CD4-positive, alpha-beta T cell treated with Interferon alpha-2 for 1 hour (primary cell): ENCODE measurements around the gene ARMC3.

Experiments
- DNase-seq, 2 donors: peaks; one replicate each; pipeline ENCODE4 v3.0.0-alpha.2; 2020 to 2022

The ARMC3 gene

GRCh38 chr10:22992621-22993020 lies 64.8 kb downstream of the ARMC3 start:
- no peak for DNase-seq

DNA sequence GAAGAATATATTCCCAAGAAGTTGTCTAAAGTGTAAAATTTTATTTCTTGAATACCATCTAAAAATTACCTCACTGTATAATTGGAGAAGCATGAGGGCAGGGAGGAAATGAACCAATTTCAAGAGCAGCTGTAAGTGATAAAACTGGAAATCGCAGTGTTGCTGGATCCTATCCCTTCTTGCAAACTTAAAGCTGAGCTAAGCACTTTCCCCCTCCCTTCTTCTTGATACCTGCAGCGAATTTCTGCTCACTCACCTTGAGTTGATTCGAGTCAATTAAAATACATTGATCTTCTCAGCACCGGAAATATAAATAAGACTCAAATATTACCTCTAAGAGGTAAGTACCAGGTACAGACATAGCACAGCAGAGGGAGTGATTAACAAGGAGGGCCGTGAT lies 65.5 kb downstream of the ARMC3 start:
- DNase-seq: no peak

GRCh38 chr10:22997096-22997495 lies 69.2 kb downstream of the ARMC3 start:
- DNase-seq: peak in 1 of 2 donors; percentile 18

DNA sequence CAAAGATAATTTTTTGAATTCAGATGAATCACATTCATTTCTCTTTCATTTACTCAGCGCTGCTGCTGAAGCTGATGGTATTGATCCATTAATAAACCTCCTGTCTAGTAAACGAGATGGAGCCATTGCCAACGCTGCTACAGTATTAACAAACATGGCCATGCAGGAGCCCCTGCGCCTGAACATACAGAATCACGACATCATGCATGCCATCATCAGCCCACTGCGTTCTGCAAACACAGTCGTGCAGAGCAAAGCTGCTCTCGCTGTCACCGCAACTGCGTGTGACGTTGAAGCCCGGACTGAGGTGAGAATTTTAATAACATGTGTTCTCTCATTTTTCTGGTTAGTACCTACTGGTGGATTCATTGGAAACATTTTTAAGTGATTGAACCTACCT lies 70.2 kb downstream of the ARMC3 start:
- DNase-seq: no peak

GRCh38 chr10:22999942-23000341 lies 72.1 kb downstream of the ARMC3 start:
- DNase-seq: no peak

GRCh38 chr10:23001901-23002516 lies 74.2 kb downstream of the ARMC3 start:
- DNase-seq: no peak

GRCh38 chr10:23005150-23005549 lies 77.3 kb downstream of the ARMC3 start:
- DNase-seq: no peak

DNA sequence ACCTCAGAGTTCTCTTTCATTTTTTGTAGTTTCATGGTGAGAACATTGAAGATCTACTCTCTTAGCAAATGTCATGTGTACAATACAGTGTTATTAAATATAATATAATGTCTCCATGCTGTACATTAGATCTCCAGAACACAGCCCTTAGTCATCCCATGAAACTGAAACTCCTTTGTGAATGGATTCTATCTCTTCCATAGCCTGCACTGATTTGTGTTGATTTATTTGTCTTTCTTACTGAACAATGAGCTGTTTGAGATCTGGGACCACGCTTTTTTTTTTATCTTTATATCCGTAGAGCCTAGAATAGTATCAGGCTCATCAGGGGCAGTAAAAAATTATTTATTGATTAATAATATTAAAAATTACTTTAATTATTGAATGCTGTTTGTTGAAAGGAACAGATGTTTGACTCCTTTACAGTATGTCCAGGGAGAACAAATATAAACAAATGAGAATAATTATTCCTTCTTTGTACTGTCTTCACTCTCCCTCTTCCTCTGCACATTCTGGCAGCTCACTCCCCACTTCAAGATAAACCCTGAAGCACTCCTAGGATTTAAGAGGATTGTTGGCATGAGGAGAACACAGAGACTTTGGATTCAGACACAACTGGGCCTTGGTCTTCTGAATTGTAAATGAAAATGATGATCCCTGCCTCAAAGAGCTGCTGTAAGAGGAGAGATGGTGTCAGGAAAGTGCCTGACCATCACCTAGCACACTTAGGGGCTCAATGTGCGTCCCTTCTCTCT lies 85.9 kb downstream of the ARMC3 start:
- no peak for DNase-seq

GRCh38 chr10:23015021-23015707 lies 87.3 kb downstream of the ARMC3 start:
- DNase-seq: no peak

- DNase-seq: no peak
These were observed 88.8 kb downstream of the ARMC3 start for GRCh38 chr10:23016636-23017035.

DNA sequence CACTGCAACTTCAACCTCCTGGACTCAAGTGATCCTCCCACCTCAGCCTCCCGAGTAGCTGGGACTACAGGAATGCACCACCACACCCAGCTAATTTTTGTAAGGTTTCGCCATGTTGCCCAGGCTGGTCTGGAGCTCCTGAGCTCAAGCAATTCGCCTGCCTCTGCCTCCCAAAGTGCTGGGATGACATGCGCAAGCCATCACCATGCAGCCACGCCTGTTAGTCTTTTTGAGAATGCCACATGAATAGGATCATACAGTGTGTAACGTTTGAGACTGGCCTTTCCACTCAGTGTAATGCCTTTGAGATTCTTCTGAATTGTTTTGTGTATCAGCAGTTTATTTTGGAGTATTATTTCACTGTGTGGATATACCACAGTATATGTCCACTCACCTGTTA lies 91.8 kb downstream of the ARMC3 start:
- no peak for DNase-seq

DNA sequence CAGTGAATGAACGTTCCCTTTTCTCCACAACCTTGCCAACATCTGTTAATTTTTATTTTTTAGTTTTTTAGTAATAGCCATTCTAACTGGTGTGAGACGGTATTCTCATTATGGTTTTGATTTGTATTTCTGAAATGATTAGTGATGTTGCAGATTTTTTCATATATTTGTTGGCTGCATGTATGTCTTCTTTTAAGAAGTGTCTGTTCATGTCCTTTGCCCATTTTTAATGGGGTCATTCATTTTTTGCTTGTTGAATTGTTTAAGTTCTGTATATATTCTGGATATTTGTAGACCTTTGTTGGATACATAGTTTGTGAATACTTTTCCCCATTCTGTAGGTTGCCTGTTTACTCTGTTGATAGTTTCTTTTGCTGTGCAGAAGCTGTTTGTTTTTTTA lies 93.6 kb downstream of the ARMC3 start:
- no peak for DNase-seq

GRCh38 chr10:23024002-23024401 lies 96.1 kb downstream of the ARMC3 start:
- no peak for DNase-seq

GRCh38 chr10:23031318-23031717 lies 103.5 kb downstream of the ARMC3 start:
- DNase-seq: no peak

DNA sequence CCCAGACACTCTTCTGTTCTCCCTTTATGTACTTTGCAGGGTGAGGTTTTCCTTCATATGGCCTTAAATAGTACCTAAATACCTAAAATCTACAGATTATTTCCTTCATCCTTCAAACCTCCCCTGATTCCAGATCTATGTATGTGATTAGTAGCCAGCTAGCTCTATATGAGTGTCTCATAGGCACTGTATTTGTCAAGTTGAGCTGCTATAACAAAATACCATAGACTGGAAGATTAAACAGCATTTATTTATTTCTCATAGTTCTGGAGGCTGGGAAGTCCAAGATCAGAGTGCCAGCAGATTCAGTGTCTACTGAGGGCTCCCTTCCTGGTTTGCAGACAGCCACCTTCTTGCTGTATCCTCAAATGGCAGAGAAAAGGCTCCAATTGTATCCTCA lies 106.9 kb downstream of the ARMC3 start:
- no peak for DNase-seq

DNA sequence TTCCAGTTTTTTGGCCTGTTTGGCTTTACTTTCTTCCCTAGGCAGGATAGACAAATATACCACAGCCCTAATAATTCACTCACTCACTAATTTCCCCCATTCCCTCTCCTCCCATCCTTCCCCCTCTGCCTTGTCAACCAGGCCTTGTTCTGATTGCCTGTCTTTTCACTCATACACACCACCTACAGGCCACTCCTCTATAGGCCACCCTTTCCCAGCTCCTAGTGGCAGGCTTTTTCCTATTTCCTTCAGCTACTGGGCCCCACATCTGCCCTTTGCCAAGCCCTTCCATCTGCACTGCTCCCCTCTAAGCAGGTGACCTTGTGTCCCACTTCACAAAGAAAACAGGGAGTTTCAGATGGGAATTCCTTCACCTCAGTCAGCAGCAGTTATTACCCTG lies 107.7 kb downstream of the ARMC3 start:
- no peak for DNase-seq

DNA sequence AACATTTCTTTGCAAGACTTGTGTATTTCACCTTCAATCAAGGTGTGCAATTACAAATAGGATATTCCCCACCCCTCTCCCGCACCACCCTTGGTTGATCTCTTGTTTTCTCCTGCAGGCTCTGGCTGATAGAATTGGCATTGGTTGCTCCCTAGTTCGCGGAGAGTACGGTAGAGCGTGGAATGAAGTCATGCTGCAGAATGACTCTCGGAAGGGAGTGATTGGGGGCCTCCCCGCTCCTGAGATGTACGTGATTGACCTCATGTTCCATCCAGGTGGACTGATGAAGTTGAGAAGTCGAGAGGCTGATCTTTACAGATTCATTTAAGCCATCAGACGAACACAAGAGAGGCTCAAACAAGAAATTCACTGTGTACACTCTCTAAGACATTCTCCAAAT lies 109.3 kb downstream of the ARMC3 start:
- DNase-seq: no peak

GRCh38 chr10:23037561-23037960 lies 109.7 kb downstream of the ARMC3 start:
- DNase-seq: no peak

DNA sequence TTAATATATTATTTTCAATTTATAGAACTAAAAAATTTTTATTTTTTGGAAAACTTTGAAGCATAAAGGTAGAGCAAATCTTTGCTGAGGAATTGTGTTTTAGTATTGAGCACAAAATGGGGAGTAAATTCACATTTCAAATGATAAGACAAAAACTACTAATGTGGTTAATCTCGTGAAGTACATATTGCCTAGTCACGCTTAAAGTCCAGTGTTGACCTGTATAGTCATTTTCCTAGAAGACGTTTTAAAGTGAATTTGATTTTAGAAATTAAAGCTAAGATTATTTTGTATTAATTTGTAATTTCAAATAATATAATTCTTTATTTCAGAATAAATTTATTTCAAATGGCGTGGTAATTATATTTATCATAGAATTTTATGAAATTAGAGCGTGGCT lies 110.3 kb downstream of the ARMC3 start:
- no peak for DNase-seq

GRCh38 chr10:23040002-23040401 lies 112.1 kb downstream of the ARMC3 start:
- DNase-seq: no peak

DNA sequence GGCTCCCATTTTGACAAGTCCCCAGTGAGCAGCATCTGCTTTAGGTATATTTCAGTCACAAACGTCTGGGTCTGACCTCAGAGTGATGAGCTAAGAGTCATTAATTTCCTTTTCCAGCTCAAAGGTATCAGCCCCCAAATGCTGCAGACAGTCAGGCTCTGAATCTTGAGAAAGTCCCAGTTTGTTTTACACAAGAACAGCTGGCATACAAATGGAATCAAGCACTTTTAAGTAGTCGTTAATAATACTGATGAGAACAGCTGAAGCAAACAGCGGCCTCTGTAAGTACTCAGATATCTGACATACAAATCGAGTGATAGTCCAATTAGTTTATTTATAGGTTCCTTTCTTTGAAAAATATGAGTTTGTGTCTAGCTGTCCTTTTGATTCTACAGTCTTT lies 118.2 kb downstream of the ARMC3 start:
- no peak for DNase-seq

GRCh38 chr10:23047201-23048050 lies 119.6 kb downstream of the ARMC3 start:
- no peak for DNase-seq

DNA sequence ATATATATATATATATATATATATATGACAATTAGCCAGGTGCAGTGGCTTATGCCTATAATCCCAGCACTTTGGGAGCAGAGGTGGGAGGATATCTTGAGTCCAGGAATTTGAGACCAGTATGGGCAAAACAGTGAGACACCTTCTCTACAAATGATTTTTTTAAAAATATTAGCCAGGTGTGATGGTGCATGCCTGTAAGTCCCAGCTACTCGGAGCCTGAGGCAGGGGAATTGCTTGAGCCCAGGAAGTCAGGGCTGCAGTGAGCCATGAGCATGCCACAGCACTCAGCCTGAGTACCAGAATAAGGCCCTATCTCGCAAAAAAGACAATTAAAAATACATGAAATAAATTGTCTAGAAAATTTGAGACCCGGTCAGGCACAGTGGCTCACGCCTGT lies 120.3 kb downstream of the ARMC3 start:
- no peak for DNase-seq
